Mucosa of rectum (tissue), 2 donors: ENCODE data around the gene ACSBG1.
A peak's percentile ranks its signal among the peaks of the same experiment; 100 is the strongest.

Experiments used
- H3K27ac ChIP-seq, 2 donors: one replicate each; pipeline ENCODE4 v1.7.0; 2013; ENCODE audit warnings: inconsistent platforms in 2 of 2, low read depth in 2 of 2, low read length in 2 of 2
- H3K27me3 ChIP-seq, 2 donors: one replicate each; pipeline ENCODE4 v1.7.0; 2013; ENCODE audit warnings: low read length in 2 of 2; ENCODE audit not compliant: control insufficient read depth in 2 of 2, insufficient read depth in 2 of 2
- H3K36me3 ChIP-seq, 2 donors: one replicate each; pipeline ENCODE4 v1.7.0; 2013; ENCODE audit warnings: low read length in 2 of 2; ENCODE audit not compliant: control insufficient read depth in 2 of 2, insufficient read depth in 2 of 2
- H3K4me1 ChIP-seq, 2 donors: one replicate each; pipeline ENCODE4 v1.7.0; 2013; ENCODE audit warnings: low read length in 2 of 2, mild to moderate bottlenecking in 1 of 2; ENCODE audit not compliant: control insufficient read depth in 2 of 2, insufficient read depth in 2 of 2
- H3K4me3 ChIP-seq, 2 donors: one replicate each; pipeline ENCODE4 v1.7.0; 2013; ENCODE audit warnings: low read length in 2 of 2
- H3K9ac ChIP-seq, 2 donors: one replicate each; pipeline ENCODE4 v1.7.0; 2013; ENCODE audit warnings: low read length in 2 of 2, low read depth in 1 of 2, mild to moderate bottlenecking in 1 of 2
- H3K9me3 ChIP-seq, 2 donors: one replicate each; pipeline ENCODE4 v1.7.0; 2013; ENCODE audit warnings: low read length in 2 of 2; ENCODE audit not compliant: control insufficient read depth in 2 of 2
- donor health status: healthy.
- donor health status: Normal muscosa, but diverticular disease.

The ACSBG1 gene

GRCh38 chr15:78223396-78224022 lies 10.9 kb downstream of the ACSBG1 start:
- Histone ChIP-seq H3K9me3 (no peaks in the 10 kb centered on the region), H3K27ac (no peak overlapping the region), H3K36me3 (no peaks in the 10 kb centered on the region)

GRCh38 chr15:78222745-78223395 lies 11.5 kb downstream of the ACSBG1 start:
- Histone ChIP-seq H3K27ac (no peak overlapping the region), H3K27me3 (no peaks in the 10 kb centered on the region), H3K4me3 (no peak overlapping the region), H3K36me3 (no peaks in the 10 kb centered on the region), H3K4me1 (no peaks in the 10 kb centered on the region), H3K9me3 (no peaks in the 10 kb centered on the region), H3K9ac (no peak overlapping the region)

More at GRCh38 chr15:78223396-78224022, 10.9 kb downstream of the ACSBG1 start:
- Histone ChIP-seq H3K4me1 (no peaks in the 10 kb centered on the region), H3K4me3 (no peak overlapping the region), H3K9ac (no peak overlapping the region), H3K27me3 (no peaks in the 10 kb centered on the region)

- no peak overlapping the region for H3K27ac ChIP-seq
- no peaks in the 10 kb centered on the region for H3K9me3 ChIP-seq
- no peaks in the 10 kb centered on the region for H3K27me3 ChIP-seq
- no peak overlapping the region for H3K4me3 ChIP-seq
- peaks cover 8 to 14% of the 10 kb centered on the region in 2 donors for H3K4me1 ChIP-seq
- H3K36me3 ChIP-seq: no peaks in the 10 kb centered on the region
- no peak overlapping the region for H3K9ac ChIP-seq
These were observed 13.7 kb downstream of the ACSBG1 start for GRCh38 chr15:78220713-78221112.

GRCh38 chr15:78216276-78217104 lies 17.9 kb downstream of the ACSBG1 start:
- Histone ChIP-seq H3K4me3 (no peak overlapping the region), H3K9me3 (no peaks in the 10 kb centered on the region), H3K27ac (peak overlapping the region; percentile 81 to 82), H3K27me3 (no peaks in the 10 kb centered on the region), H3K36me3 (no peaks in the 10 kb centered on the region), H3K9ac (peak overlapping the region in 1 of 2 donors; percentile 50), H3K4me1 (peaks cover 8 to 32% of the 10 kb centered on the region in 2 donors)

GRCh38 chr15:78213956-78214355 lies 20.4 kb downstream of the ACSBG1 start:
- Histone ChIP-seq H3K27ac (no peak overlapping the region), H3K4me1 (peaks cover 28 to 48% of the 10 kb centered on the region in 2 donors), H3K36me3 (no peaks in the 10 kb centered on the region), H3K9me3 (no peaks in the 10 kb centered on the region), H3K9ac (no peak overlapping the region), H3K4me3 (no peak overlapping the region), H3K27me3 (no peaks in the 10 kb centered on the region)

GRCh38 chr15:78213425-78213750 lies 21.0 kb downstream of the ACSBG1 start:
- Histone ChIP-seq H3K27ac (no peak overlapping the region), H3K27me3 (no peaks in the 10 kb centered on the region), H3K9me3 (no peaks in the 10 kb centered on the region), H3K9ac (no peak overlapping the region), H3K36me3 (no peaks in the 10 kb centered on the region), H3K4me3 (no peak overlapping the region), H3K4me1 (peaks cover 29 to 48% of the 10 kb centered on the region in 2 donors)

GRCh38 chr15:78212546-78213424 lies 21.6 kb downstream of the ACSBG1 start:
- Histone ChIP-seq H3K36me3 (no peaks in the 10 kb centered on the region), H3K4me3 (no peak overlapping the region), H3K9me3 (no peaks in the 10 kb centered on the region), H3K27me3 (no peaks in the 10 kb centered on the region), H3K4me1 (peaks cover 29 to 48% of the 10 kb centered on the region in 2 donors), H3K27ac (peak overlapping the region in 1 of 2 donors; percentile 37), H3K9ac (peak overlapping the region in 1 of 2 donors; percentile 9)

GRCh38 chr15:78212008-78212407 lies 22.4 kb downstream of the ACSBG1 start:
- Histone ChIP-seq H3K9me3 (no peaks in the 10 kb centered on the region), H3K9ac (no peak overlapping the region), H3K4me1 (peaks cover 29 to 45% of the 10 kb centered on the region in 2 donors), H3K27me3 (no peaks in the 10 kb centered on the region), H3K4me3 (no peak overlapping the region), H3K27ac (no peak overlapping the region), H3K36me3 (no peaks in the 10 kb centered on the region)

- H3K9me3 ChIP-seq: no peaks in the 10 kb centered on the region
- peaks cover 27 to 40% of the 10 kb centered on the region in 2 donors for H3K4me1 ChIP-seq
- H3K27me3 ChIP-seq: no peaks in the 10 kb centered on the region
- no peak overlapping the region for H3K27ac ChIP-seq
- no peak overlapping the region for H3K9ac ChIP-seq
- H3K36me3 ChIP-seq: no peaks in the 10 kb centered on the region
- no peak overlapping the region for H3K4me3 ChIP-seq
These were observed 23.0 kb downstream of the ACSBG1 start for GRCh38 chr15:78211189-78211921.
